ENCODE data around the gene FAIM2.
"Not testable (repeated sequence)": the region's sequence is repeated elsewhere in the genome, so short reads cannot be mapped to it uniquely, and the experiment has no call there.

The FAIM2 gene

DNA sequence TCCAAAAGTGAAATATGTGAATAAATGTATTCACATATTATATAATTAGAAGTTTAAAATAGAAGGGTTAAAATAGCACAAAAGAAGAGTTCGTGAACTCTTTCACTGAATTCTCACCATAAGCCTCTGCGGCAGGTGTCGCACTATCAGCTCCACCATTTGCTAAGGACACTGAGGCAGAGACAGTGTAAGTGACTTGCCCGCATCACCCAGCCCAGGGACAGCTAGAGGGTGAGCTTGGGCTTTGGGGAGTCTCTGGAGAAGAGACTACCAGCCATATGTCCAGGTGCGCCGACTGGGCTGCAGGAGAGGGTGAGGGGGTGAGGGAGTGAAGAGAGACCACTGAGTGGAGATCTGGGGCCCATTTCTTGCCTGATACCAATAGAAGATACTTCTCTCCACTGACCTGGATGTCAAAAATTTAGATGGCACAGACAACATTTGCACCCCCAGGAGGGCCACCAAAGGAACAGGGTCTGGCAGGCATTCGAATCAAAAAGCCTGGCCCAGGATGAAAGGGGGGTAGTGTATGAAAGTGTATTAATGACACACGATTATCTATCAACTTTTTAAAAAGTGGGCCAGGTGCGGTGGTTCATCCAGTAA is 28.5 kb downstream of the FAIM2 start:
- peaks cover 11% of the 10 kb centered on the region; the same call in 1 of the 2 replicates for H3K9me3 ChIP-seq (ENCODE audit: control insufficient read depth, insufficient read depth, low read depth, low read length)
- H3K27ac ChIP-seq (ENCODE audit: low read depth, low read length): no peak overlapping the region
- no peak overlapping the region for H3K9ac ChIP-seq (ENCODE audit: low read length)
- no peak overlapping the region for H3K4me3 ChIP-seq (ENCODE audit: low read depth, low read length)
- H3K4me1 ChIP-seq (ENCODE audit: control insufficient read depth, insufficient read depth, low read length): no peaks in the 10 kb centered on the region
- H3K36me3 ChIP-seq (ENCODE audit: control insufficient read depth, insufficient read depth, low read length): no peaks in the 10 kb centered on the region
- H3K27me3 ChIP-seq (ENCODE audit: control insufficient read depth, insufficient read depth, low read length): no peaks in the 10 kb centered on the region

DNA sequence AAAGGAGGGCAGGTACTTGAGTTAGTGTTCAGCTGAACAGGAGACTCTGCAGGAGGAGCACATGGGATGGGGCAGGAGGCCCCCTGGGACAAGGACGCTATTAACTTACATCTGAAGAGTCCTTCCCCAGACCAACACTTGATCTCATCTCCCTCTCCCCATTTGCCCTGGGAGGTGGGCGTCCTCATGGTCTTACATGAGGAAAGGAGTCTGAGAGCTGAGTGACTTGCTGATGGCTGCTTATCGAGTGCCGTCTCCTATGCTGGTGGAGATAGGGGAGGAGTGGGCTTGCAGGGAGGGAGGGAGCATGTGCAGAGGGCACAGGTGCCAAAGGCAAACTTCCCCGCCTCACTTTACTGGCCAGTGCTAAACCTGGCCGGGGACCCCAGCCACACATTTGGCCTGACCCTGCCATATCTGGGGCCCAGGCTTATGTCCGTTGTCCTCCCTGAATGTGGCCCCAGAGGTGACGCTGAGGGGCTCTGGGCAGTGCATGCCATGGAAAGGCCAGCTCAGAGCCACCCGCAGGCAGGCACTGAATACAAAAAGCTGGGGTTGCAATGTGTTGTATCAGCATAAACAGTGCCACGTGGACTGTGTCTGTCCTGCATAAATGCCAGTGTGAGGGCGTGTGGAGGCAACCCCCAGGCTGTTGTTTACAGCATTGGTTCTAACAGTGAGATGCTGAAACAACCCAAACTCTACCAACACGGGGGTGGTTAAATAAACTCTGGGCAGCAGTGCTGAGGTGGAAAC is 29.4 kb downstream of the FAIM2 start:
- Histone ChIP-seq H3K9ac (ENCODE audit: low read length) (no peak overlapping the region), H3K27me3 (ENCODE audit: control insufficient read depth, insufficient read depth, low read length) (no peaks in the 10 kb centered on the region), H3K27ac (ENCODE audit: low read depth, low read length) (no peak overlapping the region), H3K36me3 (ENCODE audit: control insufficient read depth, insufficient read depth, low read length) (no peaks in the 10 kb centered on the region), H3K4me1 (ENCODE audit: control insufficient read depth, insufficient read depth, low read length) (no peaks in the 10 kb centered on the region; the same call in 1 of the 2 replicates), H3K9me3 (ENCODE audit: control insufficient read depth, insufficient read depth, low read depth, low read length) (peaks cover 6% of the 10 kb centered on the region; the same call in 1 of the 2 replicates), H3K4me3 (ENCODE audit: low read depth, low read length) (no peak overlapping the region)

DNA sequence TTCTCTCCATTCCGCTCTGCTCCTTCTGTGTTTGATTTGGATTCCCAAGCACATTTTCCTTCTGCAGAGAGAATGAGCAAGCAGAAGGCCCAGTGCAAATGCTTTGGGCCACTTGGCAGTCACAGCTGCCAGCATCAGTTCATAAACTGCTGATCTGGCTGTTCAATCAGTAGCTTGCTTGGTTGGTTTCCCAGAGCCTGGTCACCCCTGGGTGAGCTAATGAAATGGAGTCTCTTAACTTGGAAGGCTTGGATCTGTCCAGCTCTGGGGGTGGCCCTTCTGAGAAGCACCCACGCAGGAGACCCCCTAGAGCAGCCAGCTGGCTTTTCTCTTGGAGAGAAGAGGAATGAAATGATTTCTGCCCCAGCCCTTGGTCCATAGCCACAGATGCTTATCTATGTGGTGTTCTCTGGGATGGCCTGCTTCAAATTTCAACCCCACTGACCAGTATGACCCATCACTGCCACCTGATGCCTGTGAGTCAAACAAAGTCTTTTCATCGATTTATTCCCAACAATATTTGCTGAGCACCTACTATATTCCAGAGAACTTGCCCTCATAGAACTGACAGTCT is 30.3 kb downstream of the FAIM2 start:
- H3K27me3 ChIP-seq (ENCODE audit: control insufficient read depth, insufficient read depth, low read length): no peaks in the 10 kb centered on the region
- no peak overlapping the region for H3K4me3 ChIP-seq (ENCODE audit: low read depth, low read length)
- H3K27ac ChIP-seq (ENCODE audit: low read depth, low read length): no peak overlapping the region
- H3K4me1 ChIP-seq (ENCODE audit: control insufficient read depth, insufficient read depth, low read length): no peaks in the 10 kb centered on the region; the same call in 1 of the 2 replicates
- H3K9ac ChIP-seq (ENCODE audit: low read length): no peak overlapping the region
- no peaks in the 10 kb centered on the region for H3K36me3 ChIP-seq (ENCODE audit: control insufficient read depth, insufficient read depth, low read length)
- H3K9me3 ChIP-seq (ENCODE audit: control insufficient read depth, insufficient read depth, low read depth, low read length): peaks cover 4% of the 10 kb centered on the region; the same call in 1 of the 2 replicates

DNA sequence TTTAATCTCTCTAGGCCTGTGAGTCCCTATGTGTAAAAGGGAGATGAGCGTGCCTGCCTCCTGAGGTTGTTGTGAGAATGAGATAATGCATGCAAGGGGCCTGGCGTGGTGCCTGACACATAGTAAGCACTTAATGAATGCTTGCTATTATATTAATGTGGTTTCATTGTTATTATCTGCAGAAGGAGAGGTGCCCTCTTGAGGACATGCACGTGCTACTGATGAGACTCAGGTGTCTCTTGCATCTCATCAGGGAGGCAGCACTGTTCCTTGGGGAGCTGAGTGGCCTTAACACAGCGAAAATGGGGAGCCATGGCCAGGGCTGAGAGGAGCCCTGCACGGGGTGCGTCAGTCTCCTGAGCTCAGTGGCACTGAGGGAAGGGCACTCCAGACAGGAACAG is 30.9 kb downstream of the FAIM2 start:
- Histone ChIP-seq H3K27ac (ENCODE audit: low read depth, low read length) (no peak overlapping the region), H3K4me1 (ENCODE audit: control insufficient read depth, insufficient read depth, low read length) (peaks cover 3% of the 10 kb centered on the region; the same call in 1 of the 2 replicates), H3K36me3 (ENCODE audit: control insufficient read depth, insufficient read depth, low read length) (no peaks in the 10 kb centered on the region)

DNA sequence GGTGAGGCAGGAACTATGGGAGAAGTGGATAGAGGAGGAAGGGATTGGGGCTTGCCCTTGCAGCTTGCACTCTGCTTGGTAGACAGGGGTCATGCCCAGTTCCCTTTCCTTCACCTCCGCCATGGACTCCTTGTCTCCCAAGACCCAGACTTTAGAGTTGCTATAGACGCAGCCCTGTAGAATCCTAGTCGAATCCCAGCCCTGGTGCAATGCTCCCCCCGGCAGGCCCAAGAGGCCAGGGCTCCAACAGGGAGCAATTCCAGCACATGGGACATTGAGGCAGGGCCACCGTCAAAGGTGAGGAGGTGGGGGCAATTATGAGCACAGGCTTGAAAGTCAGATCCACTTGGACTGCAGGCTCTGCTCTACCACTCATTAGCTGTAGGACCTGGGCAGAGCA is 31.3 kb downstream of the FAIM2 start:
- Histone ChIP-seq H3K9me3 (ENCODE audit: control insufficient read depth, insufficient read depth, low read depth, low read length) (no peaks in the 10 kb centered on the region), H3K27ac (ENCODE audit: low read depth, low read length) (no peak overlapping the region), H3K4me3 (ENCODE audit: low read depth, low read length) (no peak overlapping the region), H3K4me1 (ENCODE audit: control insufficient read depth, insufficient read depth, low read length) (peaks cover 5% of the 10 kb centered on the region; the same call in 1 of the 2 replicates), H3K27me3 (ENCODE audit: control insufficient read depth, insufficient read depth, low read length) (no peaks in the 10 kb centered on the region), H3K9ac (ENCODE audit: low read length) (no peak overlapping the region), H3K36me3 (ENCODE audit: control insufficient read depth, insufficient read depth, low read length) (no peaks in the 10 kb centered on the region)

More for the DNA sequence above, 30.9 kb downstream of the FAIM2 start:
- Histone ChIP-seq H3K27me3 (ENCODE audit: control insufficient read depth, insufficient read depth, low read length) (no peaks in the 10 kb centered on the region), H3K4me3 (ENCODE audit: low read depth, low read length) (no peak overlapping the region), H3K9me3 (ENCODE audit: control insufficient read depth, insufficient read depth, low read depth, low read length) (no peaks in the 10 kb centered on the region), H3K9ac (ENCODE audit: low read length) (no peak overlapping the region)

DNA sequence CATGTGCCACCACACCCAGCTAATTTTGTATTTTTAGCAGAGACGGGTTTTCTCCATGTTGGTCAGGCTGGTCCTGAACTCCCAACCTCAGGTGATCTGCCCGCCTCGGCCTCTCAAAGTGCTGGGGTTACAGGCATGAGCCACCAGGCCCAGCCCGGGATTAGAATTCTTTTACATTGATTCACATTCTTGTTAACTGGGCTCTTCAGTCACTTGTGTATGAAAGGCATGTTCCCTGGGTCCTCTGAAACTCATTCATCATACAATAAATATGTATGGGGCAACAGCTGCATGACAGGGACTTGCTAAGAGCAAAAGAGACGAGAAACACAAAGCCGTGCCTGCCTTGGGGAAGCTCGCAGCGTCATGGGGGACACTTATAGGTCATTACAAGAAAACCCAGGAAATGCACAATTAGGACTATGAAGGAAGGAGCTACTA is 31.9 kb downstream of the FAIM2 start:
- H3K9ac ChIP-seq (ENCODE audit: low read length); H3K27ac ChIP-seq (ENCODE audit: low read depth, low read length); H3K4me3 ChIP-seq (ENCODE audit: low read depth, low read length); H3K4me1 ChIP-seq (ENCODE audit: control insufficient read depth, insufficient read depth, low read length); H3K27me3 ChIP-seq (ENCODE audit: control insufficient read depth, insufficient read depth, low read length); H3K9me3 ChIP-seq (ENCODE audit: control insufficient read depth, insufficient read depth, low read depth, low read length); H3K36me3 ChIP-seq (ENCODE audit: control insufficient read depth, insufficient read depth, low read length): not testable (repeated sequence)

DNA sequence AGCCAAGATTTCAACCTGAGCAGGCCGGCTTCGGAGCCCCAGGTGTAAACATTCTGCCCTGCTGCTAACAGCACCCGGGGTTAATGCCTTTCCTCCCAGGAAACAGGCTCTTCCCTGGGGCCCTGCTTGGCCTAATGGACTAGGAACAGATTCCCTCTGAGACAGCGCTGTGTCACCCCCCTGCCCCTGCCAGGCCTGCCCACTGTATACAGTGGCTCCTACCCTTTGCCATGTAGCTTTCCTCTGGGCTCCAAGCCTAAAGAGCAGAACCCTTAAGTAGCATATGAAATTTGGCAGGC is 32.5 kb downstream of the FAIM2 start:
- H3K9ac ChIP-seq (ENCODE audit: low read length): no peak overlapping the region
- H3K27me3 ChIP-seq (ENCODE audit: control insufficient read depth, insufficient read depth, low read length): no peaks in the 10 kb centered on the region
- no peak overlapping the region for H3K4me3 ChIP-seq (ENCODE audit: low read depth, low read length)
- H3K4me1 ChIP-seq (ENCODE audit: control insufficient read depth, insufficient read depth, low read length): peaks cover 5% of the 10 kb centered on the region; the same call in 1 of the 2 replicates
- no peaks in the 10 kb centered on the region for H3K9me3 ChIP-seq (ENCODE audit: control insufficient read depth, insufficient read depth, low read depth, low read length)
- no peaks in the 10 kb centered on the region for H3K36me3 ChIP-seq (ENCODE audit: control insufficient read depth, insufficient read depth, low read length)
- no peak overlapping the region for H3K27ac ChIP-seq (ENCODE audit: low read depth, low read length)

DNA sequence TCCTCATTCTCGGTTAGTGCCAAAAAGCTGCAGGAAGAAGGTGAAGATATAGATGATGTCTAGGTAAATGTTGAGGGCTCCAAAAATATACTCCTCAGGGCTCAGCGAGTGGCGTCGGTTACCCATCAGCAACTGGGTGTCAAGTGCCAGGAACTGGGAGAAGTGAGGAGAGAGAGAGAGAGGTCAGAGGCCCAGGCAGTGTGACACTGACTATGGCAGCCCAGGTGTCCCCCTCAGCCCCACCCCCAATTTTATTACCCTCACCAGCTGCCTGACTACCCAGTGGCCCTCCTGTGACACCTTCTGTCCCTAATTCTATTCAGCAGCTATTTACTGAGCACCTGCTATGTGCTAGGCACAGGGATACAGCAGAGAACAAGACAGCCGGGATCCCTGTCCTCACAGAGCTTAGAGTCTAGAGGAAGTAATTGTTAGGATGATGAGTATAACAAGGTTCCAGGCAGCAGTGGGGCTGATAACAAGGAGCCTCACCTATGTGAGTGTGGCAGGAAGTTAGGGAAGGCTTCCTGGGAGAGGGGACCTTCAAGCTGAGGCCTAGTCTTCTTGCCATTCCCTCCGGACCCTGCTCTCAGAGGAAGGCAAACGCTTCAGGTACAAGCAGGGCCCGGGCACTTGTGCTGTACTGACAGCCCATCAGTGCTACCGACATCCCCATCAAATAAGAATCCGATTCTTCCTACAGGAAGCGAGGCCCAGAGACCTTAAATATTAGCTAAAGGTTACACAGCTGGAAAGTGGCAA is 33.0 kb downstream of the FAIM2 start:
- H3K9me3 ChIP-seq (ENCODE audit: control insufficient read depth, insufficient read depth, low read depth, low read length): no peaks in the 10 kb centered on the region
- H3K9ac ChIP-seq (ENCODE audit: low read length): no peak overlapping the region
- no peaks in the 10 kb centered on the region for H3K36me3 ChIP-seq (ENCODE audit: control insufficient read depth, insufficient read depth, low read length)
- no peaks in the 10 kb centered on the region for H3K27me3 ChIP-seq (ENCODE audit: control insufficient read depth, insufficient read depth, low read length)
- H3K4me3 ChIP-seq (ENCODE audit: low read depth, low read length): no peak overlapping the region
- H3K4me1 ChIP-seq (ENCODE audit: control insufficient read depth, insufficient read depth, low read length): peaks cover 5% of the 10 kb centered on the region; the same call in 1 of the 2 replicates
- no peak overlapping the region for H3K27ac ChIP-seq (ENCODE audit: low read depth, low read length)

DNA sequence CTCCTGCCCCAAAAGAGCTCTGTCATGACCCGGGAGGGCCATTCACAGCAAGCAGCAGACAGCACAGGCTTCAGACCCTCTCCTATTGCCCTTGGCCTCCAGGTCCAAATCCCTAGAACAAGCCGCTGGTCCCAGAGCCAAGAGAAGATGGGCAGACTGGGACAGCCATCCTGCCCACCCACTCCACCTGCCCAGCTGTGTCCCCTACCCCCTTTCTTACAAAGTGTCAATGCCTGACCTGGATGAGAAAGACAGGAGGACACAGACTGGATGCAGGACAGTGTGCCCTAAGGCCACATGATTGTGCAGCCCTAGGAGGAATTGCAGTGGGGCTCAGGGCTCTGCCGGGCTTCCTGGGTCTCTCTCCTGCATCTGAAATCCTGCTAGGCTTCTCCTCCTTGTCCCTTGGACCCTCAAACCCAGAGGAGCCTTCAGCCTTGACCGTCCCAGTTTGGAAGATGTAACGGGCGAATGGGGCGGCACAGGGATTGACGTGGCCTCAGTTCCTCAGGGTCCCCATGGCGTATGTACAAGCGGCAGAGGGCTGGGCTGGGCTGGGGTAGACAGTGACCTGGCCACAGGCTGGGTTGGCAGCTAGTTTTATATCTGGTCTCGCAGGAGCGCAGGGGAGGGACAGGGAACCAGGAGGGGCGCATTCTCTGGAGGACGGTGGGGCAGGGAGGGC is 33.7 kb downstream of the FAIM2 start:
- no peaks in the 10 kb centered on the region for H3K9me3 ChIP-seq (ENCODE audit: control insufficient read depth, insufficient read depth, low read depth, low read length)
- no peak overlapping the region for H3K4me3 ChIP-seq (ENCODE audit: low read depth, low read length)
- H3K9ac ChIP-seq (ENCODE audit: low read length): no peak overlapping the region
- H3K27me3 ChIP-seq (ENCODE audit: control insufficient read depth, insufficient read depth, low read length): 0 out of 2 replicates have a peak, but pooled peaks cover 3% of the 10 kb centered on the region
- H3K36me3 ChIP-seq (ENCODE audit: control insufficient read depth, insufficient read depth, low read length): no peaks in the 10 kb centered on the region
- H3K4me1 ChIP-seq (ENCODE audit: control insufficient read depth, insufficient read depth, low read length): peaks cover 5% of the 10 kb centered on the region; the same call in 1 of the 2 replicates
- no peak overlapping the region for H3K27ac ChIP-seq (ENCODE audit: low read depth, low read length)

DNA sequence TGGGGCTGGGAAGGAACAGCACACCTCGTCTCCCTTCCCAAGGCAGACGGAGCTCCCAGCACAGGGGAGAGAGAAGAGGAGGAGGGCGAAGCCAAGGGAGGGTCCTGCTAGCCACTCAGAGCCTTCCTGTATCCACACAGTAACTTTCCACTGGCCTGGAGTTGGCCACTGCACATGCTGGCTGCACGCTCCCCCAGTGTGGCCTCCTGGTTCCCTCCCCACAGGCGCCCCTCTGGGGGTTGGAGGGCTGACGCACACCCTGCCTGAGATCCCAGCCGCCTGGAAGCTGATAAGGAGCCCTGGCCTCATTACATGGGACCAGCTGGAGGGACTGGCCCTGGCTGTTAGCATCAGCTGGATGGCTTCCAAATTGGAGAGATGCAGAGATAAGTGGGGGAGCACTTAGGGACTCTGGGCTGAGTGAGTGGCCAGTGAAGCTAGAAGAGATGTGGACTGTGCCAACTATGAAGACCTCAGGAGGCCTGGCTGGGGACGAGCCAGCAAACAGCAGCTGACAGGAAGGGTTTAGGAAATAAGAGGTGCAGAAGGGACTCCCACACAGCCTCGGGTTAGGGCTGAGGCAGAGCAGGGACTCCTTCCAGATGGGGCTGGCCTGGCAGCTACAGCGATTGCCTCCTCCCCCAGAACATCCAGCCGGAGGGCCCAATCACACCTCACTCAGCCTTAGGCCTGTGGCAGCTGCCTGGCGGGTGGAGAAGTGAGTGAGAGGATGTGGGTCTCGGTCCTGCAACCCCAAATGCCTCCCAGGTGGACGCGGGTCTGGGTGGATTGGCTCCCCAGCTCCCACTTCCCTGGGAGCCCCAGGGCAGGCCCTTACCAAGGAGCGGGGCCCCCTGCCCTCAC is 34.5 kb downstream of the FAIM2 start:
- Histone ChIP-seq H3K9me3 (ENCODE audit: control insufficient read depth, insufficient read depth, low read depth, low read length) (no peaks in the 10 kb centered on the region), H3K36me3 (ENCODE audit: control insufficient read depth, insufficient read depth, low read length) (no peaks in the 10 kb centered on the region), H3K27me3 (ENCODE audit: control insufficient read depth, insufficient read depth, low read length) (0 out of 2 replicates have a peak, but pooled peaks cover 3% of the 10 kb centered on the region), H3K4me1 (ENCODE audit: control insufficient read depth, insufficient read depth, low read length) (peaks cover 5% of the 10 kb centered on the region; the same call in 1 of the 2 replicates), H3K9ac (ENCODE audit: low read length) (no peak overlapping the region), H3K4me3 (ENCODE audit: low read depth, low read length) (no peak overlapping the region), H3K27ac (ENCODE audit: low read depth, low read length) (no peak overlapping the region)
